HG03108 (cell line): ENCODE results near the gene GTF2H4.

Experiments used
- ATAC-seq: cut with Tn5 transposase; IDR thresholded peaks from one replicate; pipeline ENCODE4 v1.9.1; 2021; ENCODE audit warnings: moderate library complexity; ENCODE audit not compliant: unreplicated experiment

GTF2H4 gene

DNA sequence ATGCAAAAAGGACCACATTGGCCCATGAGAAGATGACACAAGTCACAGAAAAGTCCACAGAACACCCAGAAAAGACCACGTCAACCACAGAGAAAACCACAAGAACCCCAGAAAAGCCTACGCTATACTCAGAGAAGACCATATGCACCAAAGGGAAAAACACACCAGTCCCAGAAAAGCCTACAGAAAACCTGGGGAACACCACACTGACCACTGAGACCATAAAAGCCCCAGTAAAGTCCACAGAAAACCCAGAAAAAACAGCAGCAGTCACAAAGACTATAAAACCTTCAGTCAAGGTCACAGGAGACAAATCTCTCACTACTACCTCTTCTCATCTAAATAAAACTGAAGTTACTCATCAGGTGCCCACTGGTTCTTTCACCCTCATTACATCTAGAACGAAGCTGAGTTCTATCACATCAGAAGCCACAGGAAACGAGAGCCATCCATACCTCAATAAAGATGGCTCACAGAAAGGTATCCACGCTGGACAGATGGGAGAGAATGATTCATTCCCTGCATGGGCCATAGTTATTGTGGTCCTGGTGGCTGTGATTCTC is 44.0 kb downstream of the GTF2H4 start:
- no peak for ATAC-seq

DNA sequence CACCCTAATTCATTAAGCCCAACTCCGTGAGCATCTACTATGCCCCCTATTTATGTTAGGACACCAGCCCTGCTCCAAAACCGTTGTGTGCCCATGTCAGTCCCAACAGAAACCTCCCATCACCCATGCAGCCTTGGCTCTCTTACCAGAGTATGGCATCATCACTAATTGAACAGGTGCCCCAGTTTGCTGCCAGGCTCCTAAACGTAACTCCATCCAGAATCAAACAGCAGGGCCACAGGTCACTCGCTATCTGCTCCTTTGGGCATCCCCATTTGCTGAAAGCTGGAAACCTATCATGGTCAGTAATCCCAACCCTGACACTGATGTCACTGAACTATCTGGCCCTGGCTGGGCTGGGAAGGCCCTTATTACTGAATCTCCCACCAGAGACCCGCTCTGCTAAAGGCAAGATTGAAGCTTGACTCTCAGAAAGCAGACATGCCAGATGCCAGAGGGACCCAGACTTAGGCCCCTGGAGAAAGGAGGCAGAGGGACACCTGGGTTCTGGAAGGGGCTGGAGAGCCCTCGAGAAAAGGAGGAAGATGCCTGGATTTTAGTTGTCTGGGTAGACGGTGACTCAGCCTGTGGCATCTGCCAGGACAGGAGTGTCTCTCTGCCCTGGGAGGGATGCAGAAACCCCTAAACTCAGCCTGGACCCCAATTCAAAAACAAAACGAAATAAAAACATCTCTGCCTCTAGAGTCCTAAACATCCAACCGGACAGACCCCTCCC is 46.8 kb downstream of the GTF2H4 start:
- ATAC-seq = no peak

DNA sequence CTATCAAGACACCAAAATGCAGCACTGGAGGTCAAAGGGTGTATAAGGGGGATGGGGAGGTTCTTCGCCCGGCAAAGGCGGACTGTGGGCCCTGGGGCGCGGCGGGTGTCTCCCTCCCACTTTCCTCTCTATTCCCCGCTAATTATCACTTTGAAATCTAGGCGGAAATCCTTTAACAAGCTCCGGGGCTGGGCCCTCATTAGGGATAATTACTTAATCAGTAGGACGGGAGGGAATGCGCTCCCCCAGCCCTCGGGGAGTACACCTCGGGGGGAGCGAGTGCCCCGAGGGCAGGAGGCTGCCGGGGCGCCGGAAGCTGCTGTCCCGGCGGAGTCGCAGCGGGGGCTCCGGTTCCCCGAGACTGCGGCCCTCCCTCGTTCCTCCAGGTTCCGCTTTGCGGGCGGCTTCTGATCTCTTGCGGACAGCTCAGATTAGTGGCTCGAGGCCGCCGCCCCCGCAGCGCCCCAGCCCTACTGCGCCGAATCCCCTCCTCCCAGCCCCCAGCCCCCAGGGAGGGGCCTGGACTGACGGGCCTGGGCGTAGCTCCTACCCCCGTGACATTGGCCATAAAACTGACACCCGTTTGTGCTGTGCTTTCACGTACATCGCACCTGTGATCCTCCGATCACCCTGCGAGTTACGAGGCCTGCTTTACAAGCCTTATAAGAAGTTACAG is 47.5 kb downstream of the GTF2H4 start:
- ATAC-seq = peak; percentile 64

DNA sequence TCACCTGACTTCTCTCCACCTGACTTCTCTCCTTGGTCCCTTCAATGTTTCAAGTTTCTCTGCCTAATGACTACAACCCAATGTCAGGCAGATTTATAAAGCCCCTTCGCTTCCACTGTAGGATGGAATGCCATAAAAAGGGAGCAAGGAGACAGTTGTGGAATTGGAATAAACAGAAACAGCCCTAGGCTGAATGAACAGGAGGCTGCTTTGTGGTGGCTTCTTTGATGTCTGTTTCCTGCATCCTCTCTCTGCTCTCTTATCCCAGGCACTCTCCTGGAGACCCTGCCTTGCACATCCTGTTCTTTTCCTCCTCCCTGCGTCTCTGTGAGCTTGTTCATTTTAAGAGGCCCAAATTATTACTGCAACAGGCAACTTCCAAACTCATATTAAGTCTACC is 49.7 kb downstream of the GTF2H4 start:
- ATAC-seq = no peak

DNA sequence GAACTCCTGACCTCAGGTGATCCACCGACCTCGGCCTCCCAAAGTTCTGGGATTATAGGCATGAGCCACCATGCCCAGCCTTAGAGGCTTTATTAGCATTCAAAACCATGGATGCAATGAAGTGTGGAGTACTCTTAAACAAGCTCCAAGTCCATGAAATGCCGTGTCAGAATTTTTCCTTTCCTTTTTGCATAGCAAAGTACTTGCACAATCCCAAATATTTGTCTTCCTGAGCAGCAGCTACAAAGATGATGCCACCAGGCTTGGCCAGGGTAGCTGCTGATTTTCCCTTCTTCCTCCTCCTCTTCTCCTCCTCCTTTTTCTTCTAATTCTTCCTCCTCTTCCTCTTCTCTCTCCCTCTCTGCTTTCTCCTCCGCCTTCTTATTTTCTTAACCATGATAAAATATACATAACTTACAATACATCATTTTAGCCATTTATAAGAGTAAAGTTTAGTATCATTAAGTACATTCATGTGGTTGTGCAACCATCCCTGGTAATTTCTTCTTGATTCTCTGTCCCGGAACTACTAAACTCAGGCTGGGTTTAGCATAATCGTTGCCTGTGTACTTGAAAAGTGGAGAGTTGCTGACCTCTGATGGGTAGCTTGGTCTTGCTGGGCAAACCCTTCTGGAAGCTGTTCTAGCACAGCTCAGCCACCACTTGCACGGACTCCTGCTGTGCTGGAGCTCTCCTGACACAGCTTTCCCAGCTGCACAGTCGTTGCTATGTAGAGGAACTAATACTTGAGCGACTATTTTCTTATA is 53.1 kb downstream of the GTF2H4 start:
- no peak for ATAC-seq

DNA sequence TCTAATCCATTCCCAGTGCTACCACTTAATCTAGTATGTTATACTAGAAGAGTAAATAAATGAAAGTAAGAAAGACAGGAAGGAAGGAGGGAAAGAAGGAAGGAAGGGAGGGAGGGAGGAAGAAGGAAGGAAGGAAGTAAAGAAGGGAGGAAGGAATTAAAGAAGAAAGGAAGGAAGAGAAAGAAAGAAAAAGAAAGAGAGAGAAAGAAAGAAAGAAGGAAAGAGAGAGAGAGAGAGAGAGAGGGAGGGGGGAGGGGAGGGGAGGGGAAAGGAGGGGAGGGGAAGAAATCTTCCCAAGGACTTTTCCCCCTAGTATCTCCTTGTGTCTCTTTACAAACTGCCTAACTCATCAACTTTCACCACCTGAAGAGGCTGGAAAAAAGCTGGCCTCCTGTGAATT is 54.7 kb downstream of the GTF2H4 start:
- ATAC-seq = no peak

DNA sequence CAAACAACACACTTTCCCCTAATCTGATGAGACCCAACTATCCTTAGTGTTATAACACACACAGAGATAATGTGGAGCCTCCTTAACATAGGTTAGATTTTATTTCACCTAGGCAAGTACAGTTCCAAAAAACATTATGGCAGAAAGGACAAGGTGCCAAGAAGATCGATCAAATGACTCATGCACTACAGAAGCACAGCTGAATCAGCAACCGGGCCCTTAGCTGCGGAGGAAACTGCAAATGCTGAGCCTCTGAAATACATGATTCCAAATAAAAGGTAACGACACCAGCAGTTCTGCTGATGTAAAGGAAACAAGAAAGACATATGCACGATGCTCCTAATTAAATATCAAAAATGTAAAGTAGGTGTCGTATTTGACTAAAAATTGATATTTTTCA is 55.6 kb downstream of the GTF2H4 start:
- no peak for ATAC-seq
